ENCODE results near the gene COL5A2. TPM values are rescaled to one million over a fixed set of nuclear protein-coding genes. Genes with fewer than 3 reads are reported as not detected.

COL5A2 gene
- polyA plus RNA-seq, 1 donor from 2014 or later, result not detected

GRCh38 chr2:189076572-189076971 is 103.0 kb downstream of the COL5A2 start:
- H3K9me3 Mint-ChIP-seq, result no peaks in the 10 kb centered on the region
- no peak overlapping the region for H3K27ac Mint-ChIP-seq
- H3K4me1 Mint-ChIP-seq, result peaks cover 0 to 6% (median 3%) of the 10 kb centered on the region in 3 donors
- H3K27me3 Mint-ChIP-seq, result no peaks in the 10 kb centered on the region
- no peaks in the 10 kb centered on the region for H3K36me3 Mint-ChIP-seq
- no peak overlapping the region for H3K4me3 Mint-ChIP-seq

GRCh38 chr2:189076120-189076519 is 103.4 kb downstream of the COL5A2 start:
- Mint-ChIP-seq H3K4me1 (peaks cover 0 to 6% (median 3%) of the 10 kb centered on the region in 3 donors), H3K4me3 (no peak overlapping the region), H3K9me3 (no peaks in the 10 kb centered on the region), H3K27me3 (no peaks in the 10 kb centered on the region), H3K36me3 (no peaks in the 10 kb centered on the region), H3K27ac (no peak overlapping the region)

DNA sequence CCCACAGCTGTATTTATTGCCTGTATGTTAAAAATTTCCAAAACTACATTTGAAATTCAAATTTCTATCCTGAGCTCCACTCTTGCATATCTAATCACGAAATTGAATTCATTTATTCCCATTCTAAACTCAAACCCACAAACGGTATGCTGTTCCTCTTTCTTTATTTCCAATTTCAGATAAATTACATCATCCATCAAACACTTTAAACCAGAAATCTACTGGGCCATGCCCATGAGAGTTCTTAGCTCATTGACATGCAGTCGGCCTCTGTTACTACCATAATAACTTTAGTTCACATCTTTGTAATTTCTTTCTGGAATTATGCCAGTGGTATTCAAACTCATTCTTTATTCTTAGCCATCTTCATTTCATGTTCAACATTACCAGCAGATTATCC is 105.1 kb downstream of the COL5A2 start:
- no peaks in the 10 kb centered on the region for H3K36me3 Mint-ChIP-seq
- H3K4me1 Mint-ChIP-seq, result peaks cover 0 to 6% (median 3%) of the 10 kb centered on the region in 3 donors
- H3K27ac Mint-ChIP-seq, result no peak overlapping the region
- H3K9me3 Mint-ChIP-seq, result no peaks in the 10 kb centered on the region
- no peak overlapping the region for H3K4me3 Mint-ChIP-seq
- no peaks in the 10 kb centered on the region for H3K27me3 Mint-ChIP-seq

- Mint-ChIP-seq H3K4me3 (no peak overlapping the region), H3K27ac (no peak overlapping the region), H3K27me3 (no peaks in the 10 kb centered on the region), H3K36me3 (no peaks in the 10 kb centered on the region), H3K4me1 (peaks cover 0 to 6% (median 3%) of the 10 kb centered on the region in 3 donors), H3K9me3 (no peaks in the 10 kb centered on the region)
Observed at GRCh38 chr2:189072036-189072435, 107.5 kb downstream of the COL5A2 start.

GRCh38 chr2:189069855-189070619 is 109.5 kb downstream of the COL5A2 start:
- Mint-ChIP-seq H3K36me3 (no peaks in the 10 kb centered on the region), H3K4me1 (peaks cover 0 to 6% (median 3%) of the 10 kb centered on the region in 3 donors), H3K27me3 (no peaks in the 10 kb centered on the region), H3K4me3 (no peak overlapping the region), H3K27ac (no peak overlapping the region), H3K9me3 (no peaks in the 10 kb centered on the region)

GRCh38 chr2:189066037-189066436 is 113.5 kb downstream of the COL5A2 start:
- Mint-ChIP-seq H3K4me3 (no peak overlapping the region), H3K4me1 (no peaks in the 10 kb centered on the region), H3K36me3 (no peaks in the 10 kb centered on the region), H3K9me3 (no peaks in the 10 kb centered on the region), H3K27me3 (no peaks in the 10 kb centered on the region), H3K27ac (no peak overlapping the region)

DNA sequence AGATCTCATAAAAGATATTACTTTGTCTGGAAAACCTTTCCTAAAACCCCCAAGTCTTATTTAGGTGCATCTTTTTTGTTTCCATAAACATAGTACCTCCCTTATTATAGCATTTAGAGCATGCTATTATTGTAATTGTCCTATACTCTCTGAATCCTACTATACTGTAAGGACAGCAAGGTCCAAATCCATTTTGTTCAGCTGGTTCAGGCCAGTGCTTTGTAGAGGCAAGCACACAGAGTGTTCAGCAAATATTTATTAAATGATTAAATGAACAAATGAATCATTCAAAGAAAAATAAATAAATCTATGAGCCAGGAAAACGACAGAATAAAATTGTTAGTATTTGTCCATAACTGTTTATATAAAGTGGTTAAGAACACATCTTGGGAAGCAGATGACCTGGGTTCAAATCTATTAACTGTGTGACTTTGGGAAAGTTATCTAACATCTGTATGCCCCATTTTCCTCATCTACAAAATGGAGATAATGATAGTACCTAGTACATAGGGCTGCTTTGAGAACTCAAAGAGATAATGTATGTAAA is 119.4 kb downstream of the COL5A2 start:
- no peaks in the 10 kb centered on the region for H3K36me3 Mint-ChIP-seq
- no peak overlapping the region for H3K4me3 Mint-ChIP-seq
- H3K27ac Mint-ChIP-seq, result no peak overlapping the region
- H3K9me3 Mint-ChIP-seq, result no peaks in the 10 kb centered on the region
- H3K27me3 Mint-ChIP-seq, result no peaks in the 10 kb centered on the region
- no peaks in the 10 kb centered on the region for H3K4me1 Mint-ChIP-seq

- Mint-ChIP-seq H3K4me3 (no peak overlapping the region), H3K9me3 (no peaks in the 10 kb centered on the region), H3K27ac (no peak overlapping the region), H3K27me3 (no peaks in the 10 kb centered on the region), H3K4me1 (no peaks in the 10 kb centered on the region), H3K36me3 (no peaks in the 10 kb centered on the region)
Observed at GRCh38 chr2:189057316-189057715, 122.2 kb downstream of the COL5A2 start.

- no peaks in the 10 kb centered on the region for H3K36me3 Mint-ChIP-seq
- no peaks in the 10 kb centered on the region for H3K27me3 Mint-ChIP-seq
- H3K27ac Mint-ChIP-seq, result no peak overlapping the region
- H3K4me1 Mint-ChIP-seq, result no peaks in the 10 kb centered on the region
- no peak overlapping the region for H3K4me3 Mint-ChIP-seq
- no peaks in the 10 kb centered on the region for H3K9me3 Mint-ChIP-seq
Observed at GRCh38 chr2:189056200-189057106, 123.1 kb downstream of the COL5A2 start.

DNA sequence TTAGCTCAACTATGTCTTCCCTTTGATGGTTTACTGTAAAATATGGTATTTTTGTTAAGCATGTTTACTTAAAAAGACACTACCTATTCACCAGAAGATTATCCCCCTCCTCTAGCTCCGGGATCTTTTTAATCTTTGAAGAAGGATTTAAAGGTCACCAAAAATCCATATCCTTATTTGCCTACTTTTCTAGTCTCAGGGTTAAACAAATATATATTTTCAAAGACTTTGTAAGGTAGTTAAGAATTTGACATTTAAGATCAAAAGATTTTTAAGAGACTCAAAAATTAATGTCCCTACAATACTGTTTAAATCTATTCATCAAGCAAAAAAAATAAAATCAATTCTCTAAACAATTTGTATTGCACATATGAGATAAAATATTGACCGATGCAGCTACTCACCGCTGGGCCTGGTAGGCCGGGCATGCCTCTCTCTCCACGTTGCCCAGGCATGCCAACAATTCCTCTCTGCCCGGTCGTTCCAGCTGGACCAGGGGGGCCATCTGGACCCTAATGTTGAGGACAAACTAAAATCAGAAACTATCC is 129.3 kb downstream of the COL5A2 start:
- Mint-ChIP-seq H3K27ac (no peak overlapping the region), H3K4me3 (no peak overlapping the region)

DNA sequence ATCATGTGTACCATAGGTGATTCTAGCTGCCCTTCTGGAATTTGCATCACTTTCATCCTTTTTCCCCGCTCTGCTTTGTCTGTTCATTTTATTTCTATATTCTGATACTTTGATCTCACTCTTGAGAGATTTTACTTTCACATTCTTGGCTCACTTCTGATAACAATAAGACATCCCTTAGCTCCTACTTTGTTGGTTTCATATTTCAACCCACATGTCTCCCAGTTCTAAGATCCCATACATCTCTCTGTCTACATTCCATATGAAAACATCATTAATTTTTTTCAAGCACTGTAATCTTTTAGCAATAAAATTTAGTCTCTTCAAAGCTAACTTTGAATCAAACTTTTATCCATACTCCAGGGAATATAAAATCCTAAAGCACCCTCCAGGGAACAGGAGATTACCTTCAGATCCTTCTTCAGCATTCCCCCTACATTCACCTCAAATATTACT is 129.8 kb downstream of the COL5A2 start:
- no peaks in the 10 kb centered on the region for H3K36me3 Mint-ChIP-seq
- no peak overlapping the region for H3K27ac Mint-ChIP-seq
- no peak overlapping the region for H3K4me3 Mint-ChIP-seq
- peaks cover 0 to 2% (median 0%) of the 10 kb centered on the region in 3 donors for H3K4me1 Mint-ChIP-seq
- H3K9me3 Mint-ChIP-seq, result no peaks in the 10 kb centered on the region
- H3K27me3 Mint-ChIP-seq, result no peaks in the 10 kb centered on the region

More for the DNA sequence above, 129.3 kb downstream of the COL5A2 start:
- Mint-ChIP-seq H3K27me3 (no peaks in the 10 kb centered on the region), H3K4me1 (peaks cover 0 to 2% (median 0%) of the 10 kb centered on the region in 3 donors), H3K36me3 (no peaks in the 10 kb centered on the region), H3K9me3 (no peaks in the 10 kb centered on the region)

GRCh38 chr2:189048189-189048588 is 131.4 kb downstream of the COL5A2 start:
- Mint-ChIP-seq H3K27ac (no peak overlapping the region), H3K27me3 (no peaks in the 10 kb centered on the region), H3K4me3 (no peak overlapping the region), H3K4me1 (peaks cover 0 to 2% (median 0%) of the 10 kb centered on the region in 3 donors), H3K36me3 (no peaks in the 10 kb centered on the region), H3K9me3 (no peaks in the 10 kb centered on the region)

GRCh38 chr2:189047171-189047888 is 132.2 kb downstream of the COL5A2 start:
- Mint-ChIP-seq H3K9me3 (no peaks in the 10 kb centered on the region), H3K36me3 (no peaks in the 10 kb centered on the region), H3K4me1 (peaks cover 0 to 2% (median 0%) of the 10 kb centered on the region in 3 donors), H3K4me3 (no peak overlapping the region), H3K27ac (no peak overlapping the region), H3K27me3 (no peaks in the 10 kb centered on the region)

DNA sequence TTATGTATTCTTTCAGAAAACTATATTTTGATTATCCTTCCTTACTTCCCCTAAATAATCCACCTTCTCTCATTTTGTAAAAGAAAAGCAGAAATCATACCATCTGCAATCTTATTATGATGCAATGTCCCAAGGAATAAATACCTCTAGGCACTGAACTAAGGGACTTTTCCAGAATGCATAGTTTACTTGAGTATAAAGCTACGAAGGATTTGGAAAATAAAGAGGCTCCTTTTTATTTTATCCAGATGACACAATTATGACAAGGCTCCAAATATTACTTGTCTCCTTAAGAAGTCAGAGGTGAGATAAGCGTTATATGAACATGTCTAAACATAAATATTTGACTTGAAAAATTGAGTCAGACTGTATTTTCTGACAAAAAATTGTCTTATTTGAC is 133.2 kb downstream of the COL5A2 start:
- Mint-ChIP-seq H3K9me3 (no peaks in the 10 kb centered on the region), H3K36me3 (no peaks in the 10 kb centered on the region), H3K27me3 (no peaks in the 10 kb centered on the region), H3K27ac (no peak overlapping the region), H3K4me1 (peaks cover 0 to 2% (median 0%) of the 10 kb centered on the region in 3 donors), H3K4me3 (no peak overlapping the region)

All from IgD-negative memory B cell (primary cell).